Prostate gland (tissue), 2 donors: Measurements from ENCODE around the gene SOX11. TPM values are rescaled to one million over a fixed set of nuclear protein-coding genes. Genes with fewer than 3 reads are reported as not detected.

Experiments used
- DNase-seq: peaks from one replicate; pipeline ENCODE4 v3.0.0-alpha.2; 2019; ENCODE audit warnings: low spot score
- H3K27ac ChIP-seq, 2 donors: fragments of 200-600 bp; sonication (generic); 2 replicates each; pipeline ENCODE4 v1.5.1; 2017 to 2019
- H3K27me3 ChIP-seq: fragments of 200-600 bp; sonication (generic); replicated peaks from 2 replicates; pipeline ENCODE4 v1.5.1; 2019; ENCODE audit not compliant: insufficient read depth
- H3K36me3 ChIP-seq, 2 donors: fragments of 200-600 bp; sonication (generic); 1 replicate in 1 of 2; 2 replicates in 1 of 2; pipeline versions ENCODE4 v1.5.1 to v1.8.1; 2017 to 2019
- H3K4me1 ChIP-seq: fragments of 200-600 bp; sonication (generic); replicated peaks from 2 replicates; pipeline ENCODE4 v1.5.1; 2019
- H3K4me3 ChIP-seq, 2 donors: fragments of 200-600 bp; sonication (generic); 2 replicates each; pipeline ENCODE4 v1.5.1; 2017 to 2019
- H3K9me3 ChIP-seq: fragments of 200-600 bp; sonication (generic); 2 replicates; pipeline ENCODE4 v1.5.1; 2017
- CTCF ChIP-seq, 4 experiments: fragments of 200-600 bp in 2 of 4; fragments of 450-650 bp in 2 of 4; sonication (generic) in 2 of 4; IDR thresholded peaks; 1 replicate in 3 of 4; 2 replicates in 1 of 4; pipeline ENCODE4 v1.5.1; 2016 to 2019; ENCODE audit warnings: antibody characterized with exemption in 4 of 4, mild to moderate bottlenecking in 2 of 4, moderate library complexity in 2 of 4
- POLR2A ChIP-seq: fragments of 450-650 bp; IDR thresholded peaks from one replicate; pipeline ENCODE4 v1.6.1; 2016; ENCODE audit warnings: antibody characterized with exemption, mild to moderate bottlenecking
- POLR2AphosphoS5 ChIP-seq: sonication (generic); formaldehyde crosslinking; IDR thresholded peaks from one replicate; pipeline ENCODE4 v1.6.1; 2017; ENCODE audit warnings: antibody characterized with exemption
- WGBS: methylation state at CpG from one replicate; pipeline ENCODE4 v1.1.5; 2018; 5-methylcytosine and 5-hydroxymethylcytosine counted together
- intact Hi-C: fragments of 100-400 bp; cut with DNase I; formaldehyde crosslinking; loops from one replicate; pipeline ENCODE4 v1.14.2; 2022
- total RNA-seq, 2 donors: library from RNA; depleted of rRNA; stranded (reverse); fragments of >200 nt; gene quantifications; one replicate each; pipeline ENCODE4 v1.1.0, GENCODE V29; 2016

Gene SOX11
- total RNA-seq, 2 donors from 2014 or later = not detected

DNA sequence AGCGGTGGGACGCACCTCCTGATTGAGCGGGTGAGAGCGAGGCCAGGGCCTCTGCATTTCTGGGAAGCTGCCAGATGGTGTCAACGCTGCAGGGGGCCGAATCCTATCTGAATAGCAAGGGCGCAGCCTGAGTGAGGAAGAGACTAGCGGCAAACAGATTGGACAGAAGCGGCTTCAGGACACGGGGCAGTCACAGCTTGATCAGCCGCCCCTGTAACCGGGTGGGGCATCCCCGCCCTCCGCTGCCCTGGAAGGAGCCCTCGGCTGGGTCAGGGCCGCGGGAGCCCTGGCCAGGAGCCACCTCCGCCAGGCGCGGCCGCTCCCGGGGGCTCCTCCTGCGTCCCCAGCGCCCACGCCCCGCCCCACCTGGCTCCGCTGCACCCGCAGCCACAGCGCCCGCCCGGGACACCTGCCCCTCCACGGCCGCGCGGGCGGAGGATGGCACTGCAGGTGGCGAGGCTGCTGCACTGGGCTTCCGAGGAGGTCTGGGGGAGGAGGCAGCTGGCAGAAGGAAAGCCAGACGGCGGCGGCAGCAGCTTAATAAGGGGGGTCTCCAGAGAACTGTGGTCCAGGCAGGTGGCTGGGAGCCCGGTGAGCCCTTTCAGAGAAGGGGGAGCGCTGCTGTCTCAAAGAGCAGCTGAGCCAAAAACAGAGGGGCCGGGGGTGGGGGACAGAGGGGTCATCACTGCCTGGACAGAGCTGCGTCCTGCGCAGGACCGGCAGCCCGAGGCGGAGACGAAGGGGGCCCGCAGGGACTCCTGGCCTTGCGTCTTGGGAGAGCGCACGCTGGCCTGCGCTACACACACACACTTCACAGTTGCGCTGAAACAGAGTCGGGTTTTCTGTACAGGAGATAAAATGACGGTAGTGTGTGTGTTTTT is 18.8 kb upstream of the SOX11 start:
- TF ChIP-seq POLR2AphosphoS5 = no peak
- no peak for TF ChIP-seq CTCF (IDR thresholded peaks at IDR 0.05)
- no peak for TF ChIP-seq POLR2A
- DNase-seq = no peak
- 7% methylated on average over 54 of the region's 58 CpGs for WGBS
- H3K9me3 ChIP-seq = no peaks in the 10 kb centered on the region
- H3K36me3 ChIP-seq = no peaks in the 10 kb centered on the region
- no peak overlapping the region for H3K27ac ChIP-seq
- no peaks in the 10 kb centered on the region for H3K4me1 ChIP-seq
- peaks cover 6% of the 10 kb centered on the region for H3K27me3 ChIP-seq
- intact Hi-C loops = no loop called here
- H3K4me3 ChIP-seq = no peak overlapping the region

DNA sequence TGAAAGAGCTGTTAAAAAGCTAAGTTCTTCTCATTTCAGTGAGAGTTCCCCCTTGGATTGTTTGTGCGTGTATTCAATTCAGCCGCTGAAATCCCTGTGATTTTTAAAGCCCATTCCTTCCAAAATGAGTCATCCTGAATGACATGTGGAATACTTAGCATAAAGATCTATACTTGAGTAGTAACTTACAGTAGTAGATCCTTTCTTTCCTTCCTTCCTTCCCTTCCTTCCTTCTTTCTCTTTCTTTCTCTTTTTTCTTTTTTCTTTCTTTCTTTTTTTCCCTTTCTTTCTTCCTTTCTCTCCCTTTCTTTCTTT is 18.2 kb upstream of the SOX11 start:
- 11% methylated on average over 2 of the region's 2 CpGs for WGBS
- no peak overlapping the region for H3K4me3 ChIP-seq

DNA sequence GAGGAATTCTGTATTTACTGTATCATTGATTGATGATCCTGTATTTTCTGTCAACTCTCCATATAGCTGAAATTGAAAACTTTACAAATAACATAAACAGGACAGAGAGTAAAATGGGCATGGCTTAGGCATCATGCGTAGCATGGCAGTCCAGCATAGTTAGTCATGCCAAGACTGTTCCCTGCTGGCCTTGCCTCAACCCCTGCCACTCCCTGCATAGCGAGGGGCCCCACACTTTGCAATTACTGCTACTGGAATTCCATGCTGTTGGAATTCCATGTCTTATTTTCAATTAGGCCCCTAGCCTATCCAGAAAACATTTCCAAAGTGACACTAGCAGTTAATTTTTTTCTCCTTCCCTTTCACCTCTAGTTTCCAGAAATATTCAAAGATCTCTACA is 15.1 kb upstream of the SOX11 start:
- intact Hi-C loops = no loop called here
- no peak for DNase-seq
- H3K27me3 ChIP-seq = peaks cover 6% of the 10 kb centered on the region
- TF ChIP-seq POLR2A (no peak), POLR2AphosphoS5 (no peak)
- no peaks in the 10 kb centered on the region for H3K36me3 ChIP-seq
- H3K27ac ChIP-seq = no peak overlapping the region
- H3K4me3 ChIP-seq = no peak overlapping the region
- no peaks in the 10 kb centered on the region for H3K9me3 ChIP-seq
- WGBS = 95% methylated on average over 2 of the region's 2 CpGs
- no peaks in the 10 kb centered on the region for H3K4me1 ChIP-seq

More for the DNA sequence above, 18.2 kb upstream of the SOX11 start:
- intact Hi-C loops = no loop called here
- TF ChIP-seq POLR2AphosphoS5 (no peak), POLR2A (no peak), CTCF (IDR thresholded peaks at IDR 0.05) (no peak)
- no peaks in the 10 kb centered on the region for H3K36me3 ChIP-seq
- no peaks in the 10 kb centered on the region for H3K9me3 ChIP-seq
- DNase-seq = no peak
- H3K27ac ChIP-seq = no peak overlapping the region
- no peaks in the 10 kb centered on the region for H3K4me1 ChIP-seq
- peaks cover 6% of the 10 kb centered on the region for H3K27me3 ChIP-seq

DNA sequence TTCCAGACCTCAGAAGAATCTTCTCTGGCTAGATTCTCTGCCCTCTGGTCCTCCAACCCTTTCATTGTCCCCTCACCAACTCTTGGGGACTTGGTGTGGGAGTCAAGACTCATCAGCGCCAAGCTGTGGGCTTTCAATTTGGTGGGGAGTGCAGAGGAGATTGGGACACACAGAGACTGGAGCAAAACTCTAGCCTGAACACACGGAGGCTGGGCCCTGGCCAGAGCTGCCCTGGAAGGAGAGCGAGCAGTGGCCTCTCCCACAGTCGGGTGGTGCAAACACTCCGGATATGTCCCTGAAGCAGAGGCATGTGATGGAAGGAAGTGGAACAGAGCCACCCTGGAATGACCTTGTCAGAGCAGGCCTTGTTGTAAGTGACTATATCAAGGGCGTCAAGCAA is 8.7 kb upstream of the SOX11 start:
- H3K9me3 ChIP-seq = no peaks in the 10 kb centered on the region
- H3K27me3 ChIP-seq = peaks cover 3% of the 10 kb centered on the region
- 91% methylated on average over 6 of the region's 6 CpGs for WGBS
- H3K27ac ChIP-seq = no peak overlapping the region
- H3K4me1 ChIP-seq = no peaks in the 10 kb centered on the region
- intact Hi-C loops = no loop called here
- no peak for DNase-seq
- H3K4me3 ChIP-seq = no peak overlapping the region
- no peaks in the 10 kb centered on the region for H3K36me3 ChIP-seq
- TF ChIP-seq POLR2AphosphoS5 (no peak), CTCF (IDR thresholded peaks at IDR 0.05) (no peak), POLR2A (no peak)

DNA sequence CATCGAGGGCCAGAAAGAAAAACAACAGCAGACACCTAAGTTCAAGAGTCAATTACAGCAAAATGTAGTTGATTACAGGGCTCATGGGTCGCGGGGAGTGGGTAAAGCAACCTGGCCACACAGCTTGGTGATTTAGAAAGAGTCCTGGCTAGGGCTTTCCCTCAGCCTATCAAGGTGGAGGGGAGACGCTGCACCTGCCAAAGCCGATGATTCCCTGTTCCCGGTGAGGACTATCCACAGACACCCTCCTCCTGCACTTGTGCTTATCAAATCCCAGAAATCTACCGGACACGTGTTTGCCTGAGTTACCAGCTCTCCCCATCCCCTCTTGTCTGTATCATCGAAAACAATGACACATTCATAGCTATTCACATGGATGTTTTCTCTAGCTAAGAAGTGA is 7.0 kb upstream of the SOX11 start:
- Histone ChIP-seq H3K9me3 (no peaks in the 10 kb centered on the region), H3K4me1 (no peaks in the 10 kb centered on the region), H3K27me3 (peaks cover 3% of the 10 kb centered on the region), H3K36me3 (no peaks in the 10 kb centered on the region), H3K27ac (no peak overlapping the region), H3K4me3 (no peak overlapping the region)
- WGBS = 62% methylated on average over 9 of the region's 9 CpGs
- TF ChIP-seq POLR2AphosphoS5 (no peak), POLR2A (no peak), CTCF (IDR thresholded peaks at IDR 0.05) (no peak)
- DNase-seq = no peak
- intact Hi-C loops = no loop called here
